Liver (tissue), 3 donors: Measurements from ENCODE around the gene PHB1.

Experiments used
- ATF3 ChIP-seq: IDR thresholded peaks from 2 replicates; pipeline ENCODE4 v1.6.1; 2016; ENCODE audit warnings: antibody characterized with exemption
- CTCF ChIP-seq: fragments of 150-350 bp; IDR thresholded peaks from 2 replicates; pipeline ENCODE4 v1.5.1; 2017; ENCODE audit warnings: improper control_type of control experiment, low read depth, low read length; ENCODE audit not compliant: missing input control
- donor health status: healthy.
- donor health status: healthy.

- TF ChIP-seq CTCF (no peak), ATF3 (no peak)
Measured at GRCh38 chr17:49437696-49438435, 23.2 kb upstream of the PHB1 start.
